A673 (cell line): ENCODE results near the gene CALM3. TPM values are rescaled to one million over a fixed set of nuclear protein-coding genes. Genes with fewer than 3 reads are reported as not detected.

Experiments
- BruUV-seq: library from RNA; stranded (reverse); fragments of 400-500 nt; replicated peaks from 2 replicates; lab custom pipeline; 2021; lab: Mats Ljungman, UMichigan
- CTCF ChIA-PET: fragments of 300-600 bp; sonication (Branson Sonifier 250); formaldehyde crosslinking; loops from one replicate; lab custom pipeline; 2022; ENCODE audit warnings: antibody characterized with exemption; lab: Charles Lee
- POLR2A ChIA-PET: fragments of 300-600 bp; sonication (Branson Sonifier 250); formaldehyde crosslinking; loops from one replicate; lab custom pipeline; 2022; ENCODE audit warnings: antibody characterized with exemption; ENCODE audit not compliant: low non-redundant PET; lab: Charles Lee
- DNase-seq: peaks from one replicate; pipeline ENCODE4 v3.0.0-alpha.2; 2015; ENCODE audit warnings: low spot score
- H3K27ac ChIP-seq: fragments of 200-600 bp; sonication (generic); 2 replicates; pipeline ENCODE4 v1.5.1; 2016; ENCODE audit warnings: mixed run types, low read depth, mild to moderate bottlenecking, mixed read lengths, antibody characterized with exemption, low read length; ENCODE audit not compliant: poor library complexity, severe bottlenecking
- H3K27me3 ChIP-seq: fragments of 200-600 bp; sonication (generic); replicated peaks from 2 replicates; pipeline ENCODE4 v1.6.1; 2017; ENCODE audit warnings: mixed run types, low read depth, mild to moderate bottlenecking, mixed read lengths, antibody characterized with exemption, low read length; ENCODE audit not compliant: insufficient read depth, poor library complexity
- H3K36me3 ChIP-seq: fragments of 200-600 bp; sonication (generic); 2 replicates; pipeline ENCODE4 v1.6.1; 2016; ENCODE audit warnings: mixed run types, mild to moderate bottlenecking, mixed read lengths, antibody characterized with exemption, low read length; ENCODE audit not compliant: insufficient read depth, poor library complexity, severe bottlenecking
- H3K4me1 ChIP-seq: fragments of 200-600 bp; sonication (generic); 2 replicates; pipeline ENCODE4 v1.6.1; 2017; ENCODE audit warnings: mixed run types, mild to moderate bottlenecking, mixed read lengths, antibody characterized with exemption, low read length; ENCODE audit not compliant: insufficient read depth, poor library complexity, severe bottlenecking
- H3K4me3 ChIP-seq: fragments of 200-600 bp; sonication (generic); 2 replicates; pipeline ENCODE4 v1.5.1; 2016; ENCODE audit warnings: low read depth, mixed run types, mild to moderate bottlenecking, mixed read lengths, low read length; ENCODE audit not compliant: poor library complexity, severe bottlenecking
- H3K9me3 ChIP-seq: fragments of 200-600 bp; sonication (generic); 2 replicates; pipeline ENCODE4 v1.6.1; 2016; ENCODE audit warnings: mixed run types, low read depth, mild to moderate bottlenecking, mixed read lengths, antibody characterized with exemption, low read length; ENCODE audit not compliant: poor library complexity, severe bottlenecking
- CTCF ChIP-seq: fragments of 300-800, 200-600 bp; sonication (generic); conservative IDR thresholded peaks from 2 replicates; pipeline ENCODE4 v1.5.1; 2017; ENCODE audit warnings: low read depth, mild to moderate bottlenecking, antibody characterized with exemption, low read length, moderate library complexity, mixed read lengths
- EZH2 ChIP-seq: fragments of 200-600 bp; sonication (generic); IDR thresholded peaks from 2 replicates; pipeline ENCODE4 v1.6.1; 2017; ENCODE audit warnings: borderline replicate concordance, low read depth, mild to moderate bottlenecking, mixed read lengths, antibody characterized with exemption, low read length; ENCODE audit not compliant: poor library complexity, severe bottlenecking
- intact Hi-C: fragments of 100-400 bp; cut with micrococcal nuclease; formaldehyde crosslinking; loops from one replicate; pipeline ENCODE4 v1.10.0; 2022; ENCODE audit not compliant: unreplicated experiment
- total RNA-seq: library from RNA; stranded (reverse); gene quantifications from 2 replicates; pipeline ENCODE4 v1.2.3, GENCODE V29; 2021

Gene CALM3
- total RNA-seq, 1 experiment from 2014 or later = 272 TPM

- no peaks in the 10 kb centered on the region for H3K9me3 ChIP-seq
- H3K27me3 ChIP-seq = no peaks in the 10 kb centered on the region
These were observed 36.1 kb downstream of the CALM3 start for GRCh38 chr19:46637224-46637623.

GRCh38 chr19:46639358-46640182 lies 38.4 kb downstream of the CALM3 start:
- H3K27me3 ChIP-seq = no peaks in the 10 kb centered on the region
- POLR2A ChIA-PET = no interaction called here

More at GRCh38 chr19:46637224-46637623, 36.1 kb downstream of the CALM3 start:
- no peak overlapping the region for H3K27ac ChIP-seq
- TF ChIP-seq EZH2 = no peak
- no peak for TF ChIP-seq CTCF
- BruUV-seq = no TSS peak
- peaks cover 21% of the 10 kb centered on the region for H3K4me1 ChIP-seq
- ChIA-PET CTCF (interaction anchor here (1.6 kb wide), 1 partner anchor 24 kb away, joined by 14 read pairs; the partner anchor contains the start of gene DACT3), POLR2A (no interaction called here)
- no peak for DNase-seq
- intact Hi-C loops = no loop called here
- H3K4me3 ChIP-seq = no peak overlapping the region
- no peaks in the 10 kb centered on the region for H3K36me3 ChIP-seq

GRCh38 chr19:46640656-46641055 lies 39.5 kb downstream of the CALM3 start:
- no peak for DNase-seq
- intact Hi-C loops = no loop called here
- Histone ChIP-seq H3K4me3 (no peak overlapping the region), H3K27me3 (no peaks in the 10 kb centered on the region), H3K27ac (no peak overlapping the region), H3K9me3 (no peaks in the 10 kb centered on the region), H3K4me1 (peaks cover 5% of the 10 kb centered on the region), H3K36me3 (no peaks in the 10 kb centered on the region)
- TF ChIP-seq CTCF (no peak), EZH2 (no peak)
- BruUV-seq = no TSS peak
- ChIA-PET CTCF (no interaction called here), POLR2A (interaction anchor here (0.7 kb wide), 1 partner anchor 778 kb away, joined by 5 read pairs; no protein-coding TSS in a partner anchor)

More at GRCh38 chr19:46639358-46640182, 38.4 kb downstream of the CALM3 start:
- Histone ChIP-seq H3K27ac (no peak overlapping the region), H3K4me1 (peaks cover 11% of the 10 kb centered on the region), H3K4me3 (peak overlapping the region; percentile 54), H3K9me3 (no peaks in the 10 kb centered on the region), H3K36me3 (no peaks in the 10 kb centered on the region)
- CTCF ChIA-PET = no interaction called here
- peak; percentile 53 for DNase-seq
- no TSS peak for BruUV-seq
- no peak for TF ChIP-seq EZH2
- TF ChIP-seq CTCF = no peak
- intact Hi-C loops = no loop called here
